Measurements from ENCODE around the gene AFDN.

AFDN gene

GRCh38 chr6:167856474-167856873 lies 29.8 kb downstream of the AFDN start:
- no peak for DNase-seq
- in situ Hi-C loops (cut with HindIII; ENCODE audit: low pct_ligation_motif_present, low pct_unique_long_range_greater_than_20kb, low sequenced_read_pairs), result no loop called here

- in situ Hi-C loops (cut with HindIII; ENCODE audit: low pct_ligation_motif_present, low pct_unique_long_range_greater_than_20kb, low sequenced_read_pairs), result no loop called here
- peak; percentile 71 for DNase-seq
Measured at GRCh38 chr6:167856999-167857660, 30.4 kb downstream of the AFDN start.

GRCh38 chr6:167858086-167858591 lies 31.4 kb downstream of the AFDN start:
- DNase-seq, result no peak
- in situ Hi-C loops (cut with HindIII; ENCODE audit: low pct_ligation_motif_present, low pct_unique_long_range_greater_than_20kb, low sequenced_read_pairs), result no loop called here

- no peak for DNase-seq
- in situ Hi-C loops (cut with HindIII; ENCODE audit: low pct_ligation_motif_present, low pct_unique_long_range_greater_than_20kb, low sequenced_read_pairs), result no loop called here
Measured at GRCh38 chr6:167858842-167859664, 32.3 kb downstream of the AFDN start.

- in situ Hi-C loops (cut with HindIII; ENCODE audit: low pct_ligation_motif_present, low pct_unique_long_range_greater_than_20kb, low sequenced_read_pairs), result no loop called here
Measured at GRCh38 chr6:167860550-167861226, 34.0 kb downstream of the AFDN start.

GRCh38 chr6:167861424-167861823 lies 34.7 kb downstream of the AFDN start:
- no peak for DNase-seq
- in situ Hi-C loops (cut with HindIII; ENCODE audit: low pct_ligation_motif_present, low pct_unique_long_range_greater_than_20kb, low sequenced_read_pairs), result no loop called here

More at GRCh38 chr6:167860550-167861226, 34.0 kb downstream of the AFDN start:
- DNase-seq, result no peak

GRCh38 chr6:167863897-167864296 lies 37.2 kb downstream of the AFDN start:
- in situ Hi-C loops (cut with HindIII; ENCODE audit: low pct_ligation_motif_present, low pct_unique_long_range_greater_than_20kb, low sequenced_read_pairs), result no loop called here
- no peak for DNase-seq

GRCh38 chr6:167866642-167867041 lies 39.9 kb downstream of the AFDN start:
- no peak for DNase-seq
- in situ Hi-C loops (cut with HindIII; ENCODE audit: low pct_ligation_motif_present, low pct_unique_long_range_greater_than_20kb, low sequenced_read_pairs), result no loop called here

GRCh38 chr6:167870321-167870720 lies 43.6 kb downstream of the AFDN start:
- DNase-seq, result no peak
- in situ Hi-C loops (cut with HindIII; ENCODE audit: low pct_ligation_motif_present, low pct_unique_long_range_greater_than_20kb, low sequenced_read_pairs), result no loop called here

GRCh38 chr6:167872538-167873210 lies 46.0 kb downstream of the AFDN start:
- DNase-seq, result no peak
- in situ Hi-C loops (cut with HindIII; ENCODE audit: low pct_ligation_motif_present, low pct_unique_long_range_greater_than_20kb, low sequenced_read_pairs), result no loop called here

GRCh38 chr6:167877994-167878779 lies 51.5 kb downstream of the AFDN start:
- in situ Hi-C loops (cut with HindIII; ENCODE audit: low pct_ligation_motif_present, low pct_unique_long_range_greater_than_20kb, low sequenced_read_pairs), result no loop called here
- DNase-seq, result no peak

- DNase-seq, result no peak
- in situ Hi-C loops (cut with HindIII; ENCODE audit: low pct_ligation_motif_present, low pct_unique_long_range_greater_than_20kb, low sequenced_read_pairs), result no loop called here
Measured at GRCh38 chr6:167879612-167880011, 52.9 kb downstream of the AFDN start.

GRCh38 chr6:167881327-167881726 lies 54.6 kb downstream of the AFDN start:
- DNase-seq, result no peak
- in situ Hi-C loops (cut with HindIII; ENCODE audit: low pct_ligation_motif_present, low pct_unique_long_range_greater_than_20kb, low sequenced_read_pairs), result no loop called here

- in situ Hi-C loops (cut with HindIII; ENCODE audit: low pct_ligation_motif_present, low pct_unique_long_range_greater_than_20kb, low sequenced_read_pairs), result no loop called here
- DNase-seq, result no peak
Measured at GRCh38 chr6:167882244-167882643, 55.5 kb downstream of the AFDN start.

- no peak for DNase-seq
- in situ Hi-C loops (cut with HindIII; ENCODE audit: low pct_ligation_motif_present, low pct_unique_long_range_greater_than_20kb, low sequenced_read_pairs), result no loop called here
Measured at GRCh38 chr6:167888098-167888497, 61.4 kb downstream of the AFDN start.

- in situ Hi-C loops (cut with HindIII; ENCODE audit: low pct_ligation_motif_present, low pct_unique_long_range_greater_than_20kb, low sequenced_read_pairs), result no loop called here
- peak; percentile 60 for DNase-seq
Measured at GRCh38 chr6:167892835-167893815, 66.4 kb downstream of the AFDN start.

- in situ Hi-C loops (cut with HindIII; ENCODE audit: low pct_ligation_motif_present, low pct_unique_long_range_greater_than_20kb, low sequenced_read_pairs), result no loop called here
- DNase-seq, result no peak
Measured at GRCh38 chr6:167894965-167895364, 68.3 kb downstream of the AFDN start.

All from ACHN (cell line).